Tibial nerve (tissue), 4 donors: Measurements from ENCODE around the gene PHETA2.
"Not testable (repeated sequence)": the region's sequence is repeated elsewhere in the genome, so short reads cannot be mapped to it uniquely, and the experiment has no call there.

Experiments used
- EP300 ChIP-seq, 2 donors: sonication (generic); formaldehyde crosslinking; IDR thresholded peaks; one replicate each; pipeline ENCODE4 v1.6.1; 2017; ENCODE audit warnings: antibody characterized with exemption in 2 of 2, mild to moderate bottlenecking in 1 of 2
- POLR2A ChIP-seq, 2 donors: fragments of 450-650 bp; IDR thresholded peaks; one replicate each; pipeline ENCODE4 v1.6.1; 2017; ENCODE audit warnings: antibody characterized with exemption in 2 of 2, mild to moderate bottlenecking in 2 of 2, moderate library complexity in 2 of 2
- TF ChIP-seq, protein P1 (sequence below), 5 experiments: fragments of 200-600 bp in 3 of 5; fragments of 450-650 bp in 2 of 5; sonication (generic) in 3 of 5; IDR thresholded peaks; one replicate each; pipeline ENCODE4 v1.5.1; 2016 to 2019; ENCODE audit warnings: antibody characterized with exemption in 5 of 5, mild to moderate bottlenecking in 3 of 5, moderate library complexity in 2 of 5

DNA sequence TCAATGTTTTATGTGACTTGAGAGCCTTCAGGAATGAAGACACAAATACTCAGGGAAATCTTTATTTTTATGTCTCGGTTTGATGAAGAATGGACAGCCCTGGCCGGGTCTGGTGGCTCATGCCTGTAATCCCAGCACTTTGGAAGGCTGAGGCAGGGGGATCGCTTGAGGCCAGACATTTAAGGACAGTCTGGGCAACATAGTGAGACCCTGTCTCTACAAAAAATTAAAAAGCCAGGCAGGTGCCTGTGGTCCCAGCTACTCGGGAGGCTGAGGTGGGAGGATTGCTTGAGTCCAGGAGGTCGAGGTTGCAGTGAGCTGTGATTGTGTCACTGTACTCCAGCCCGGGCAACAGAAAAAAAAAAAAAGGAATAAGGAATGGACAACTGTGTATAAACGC is 2.5 kb upstream of the PHETA2 start:
- TF ChIP-seq, protein P1, sequence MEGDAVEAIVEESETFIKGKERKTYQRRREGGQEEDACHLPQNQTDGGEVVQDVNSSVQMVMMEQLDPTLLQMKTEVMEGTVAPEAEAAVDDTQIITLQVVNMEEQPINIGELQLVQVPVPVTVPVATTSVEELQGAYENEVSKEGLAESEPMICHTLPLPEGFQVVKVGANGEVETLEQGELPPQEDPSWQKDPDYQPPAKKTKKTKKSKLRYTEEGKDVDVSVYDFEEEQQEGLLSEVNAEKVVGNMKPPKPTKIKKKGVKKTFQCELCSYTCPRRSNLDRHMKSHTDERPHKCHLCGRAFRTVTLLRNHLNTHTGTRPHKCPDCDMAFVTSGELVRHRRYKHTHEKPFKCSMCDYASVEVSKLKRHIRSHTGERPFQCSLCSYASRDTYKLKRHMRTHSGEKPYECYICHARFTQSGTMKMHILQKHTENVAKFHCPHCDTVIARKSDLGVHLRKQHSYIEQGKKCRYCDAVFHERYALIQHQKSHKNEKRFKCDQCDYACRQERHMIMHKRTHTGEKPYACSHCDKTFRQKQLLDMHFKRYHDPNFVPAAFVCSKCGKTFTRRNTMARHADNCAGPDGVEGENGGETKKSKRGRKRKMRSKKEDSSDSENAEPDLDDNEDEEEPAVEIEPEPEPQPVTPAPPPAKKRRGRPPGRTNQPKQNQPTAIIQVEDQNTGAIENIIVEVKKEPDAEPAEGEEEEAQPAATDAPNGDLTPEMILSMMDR (IDR thresholded peaks at IDR 0.05) = not testable (repeated sequence)
- not testable (repeated sequence) for TF ChIP-seq POLR2A, EP300 (IDR thresholded peaks at IDR 0.05)
